ENCODE results near the gene HABP4. TPM values are rescaled to one million over a fixed set of nuclear protein-coding genes. Genes with fewer than 3 reads are reported as not detected.

The HABP4 gene
- total RNA-seq, 1 experiment from 2014 or later: 9.8 TPM

DNA sequence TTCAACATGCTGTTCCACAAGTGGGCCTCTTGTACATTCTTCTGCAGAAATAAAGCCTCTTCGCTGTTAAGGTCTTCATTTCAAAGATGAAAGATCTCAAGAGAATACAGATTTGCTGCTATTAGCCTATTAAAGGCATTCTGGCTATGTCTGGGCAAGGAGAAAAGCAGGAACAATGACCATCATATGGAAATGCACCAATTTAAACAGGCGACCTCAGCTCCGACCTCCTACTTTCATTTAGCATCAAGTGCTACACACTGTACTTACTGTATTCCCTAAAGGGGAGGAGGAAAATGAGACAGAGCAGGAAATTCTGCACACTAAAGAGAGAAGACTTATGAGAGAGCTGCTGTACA, 64.8 kb downstream of the HABP4 start (continued):
- TF ChIP-seq ATF6 (CRISPR knock-in tag; IDR thresholded peaks at IDR 0.05) (no peak), HMGA2 (CRISPR knock-in tag; IDR thresholded peaks at IDR 0.05) (no peak), NR3C1 (CRISPR knock-in tag; conservative IDR thresholded peaks at IDR 0.05; ENCODE audit: low read depth) (no peak), FOXK1 (CRISPR knock-in tag; IDR thresholded peaks at IDR 0.05) (no peak), GABPB1 (CRISPR knock-in tag; IDR thresholded peaks at IDR 0.05) (no peak), OVOL2 (CRISPR knock-in tag; IDR thresholded peaks at IDR 0.05; ENCODE audit: borderline replicate concordance) (no peak), ZNF138 (CRISPR knock-in tag; conservative IDR thresholded peaks at IDR 0.05) (no peak), SOX15 (CRISPR knock-in tag; IDR thresholded peaks at IDR 0.05) (no peak)
- TF ChIP-seq, protein P1, sequence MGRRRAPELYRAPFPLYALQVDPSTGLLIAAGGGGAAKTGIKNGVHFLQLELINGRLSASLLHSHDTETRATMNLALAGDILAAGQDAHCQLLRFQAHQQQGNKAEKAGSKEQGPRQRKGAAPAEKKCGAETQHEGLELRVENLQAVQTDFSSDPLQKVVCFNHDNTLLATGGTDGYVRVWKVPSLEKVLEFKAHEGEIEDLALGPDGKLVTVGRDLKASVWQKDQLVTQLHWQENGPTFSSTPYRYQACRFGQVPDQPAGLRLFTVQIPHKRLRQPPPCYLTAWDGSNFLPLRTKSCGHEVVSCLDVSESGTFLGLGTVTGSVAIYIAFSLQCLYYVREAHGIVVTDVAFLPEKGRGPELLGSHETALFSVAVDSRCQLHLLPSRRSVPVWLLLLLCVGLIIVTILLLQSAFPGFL (CRISPR knock-in tag; IDR thresholded peaks at IDR 0.05; ENCODE audit: borderline replicate concordance): no peak
- TF ChIP-seq, protein P2, sequence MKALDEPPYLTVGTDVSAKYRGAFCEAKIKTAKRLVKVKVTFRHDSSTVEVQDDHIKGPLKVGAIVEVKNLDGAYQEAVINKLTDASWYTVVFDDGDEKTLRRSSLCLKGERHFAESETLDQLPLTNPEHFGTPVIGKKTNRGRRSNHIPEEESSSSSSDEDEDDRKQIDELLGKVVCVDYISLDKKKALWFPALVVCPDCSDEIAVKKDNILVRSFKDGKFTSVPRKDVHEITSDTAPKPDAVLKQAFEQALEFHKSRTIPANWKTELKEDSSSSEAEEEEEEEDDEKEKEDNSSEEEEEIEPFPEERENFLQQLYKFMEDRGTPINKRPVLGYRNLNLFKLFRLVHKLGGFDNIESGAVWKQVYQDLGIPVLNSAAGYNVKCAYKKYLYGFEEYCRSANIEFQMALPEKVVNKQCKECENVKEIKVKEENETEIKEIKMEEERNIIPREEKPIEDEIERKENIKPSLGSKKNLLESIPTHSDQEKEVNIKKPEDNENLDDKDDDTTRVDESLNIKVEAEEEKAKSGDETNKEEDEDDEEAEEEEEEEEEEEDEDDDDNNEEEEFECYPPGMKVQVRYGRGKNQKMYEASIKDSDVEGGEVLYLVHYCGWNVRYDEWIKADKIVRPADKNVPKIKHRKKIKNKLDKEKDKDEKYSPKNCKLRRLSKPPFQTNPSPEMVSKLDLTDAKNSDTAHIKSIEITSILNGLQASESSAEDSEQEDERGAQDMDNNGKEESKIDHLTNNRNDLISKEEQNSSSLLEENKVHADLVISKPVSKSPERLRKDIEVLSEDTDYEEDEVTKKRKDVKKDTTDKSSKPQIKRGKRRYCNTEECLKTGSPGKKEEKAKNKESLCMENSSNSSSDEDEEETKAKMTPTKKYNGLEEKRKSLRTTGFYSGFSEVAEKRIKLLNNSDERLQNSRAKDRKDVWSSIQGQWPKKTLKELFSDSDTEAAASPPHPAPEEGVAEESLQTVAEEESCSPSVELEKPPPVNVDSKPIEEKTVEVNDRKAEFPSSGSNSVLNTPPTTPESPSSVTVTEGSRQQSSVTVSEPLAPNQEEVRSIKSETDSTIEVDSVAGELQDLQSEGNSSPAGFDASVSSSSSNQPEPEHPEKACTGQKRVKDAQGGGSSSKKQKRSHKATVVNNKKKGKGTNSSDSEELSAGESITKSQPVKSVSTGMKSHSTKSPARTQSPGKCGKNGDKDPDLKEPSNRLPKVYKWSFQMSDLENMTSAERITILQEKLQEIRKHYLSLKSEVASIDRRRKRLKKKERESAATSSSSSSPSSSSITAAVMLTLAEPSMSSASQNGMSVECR (CRISPR knock-in tag; IDR thresholded peaks at IDR 0.05; ENCODE audit: borderline replicate concordance): no peak
- TF ChIP-seq, protein P3, sequence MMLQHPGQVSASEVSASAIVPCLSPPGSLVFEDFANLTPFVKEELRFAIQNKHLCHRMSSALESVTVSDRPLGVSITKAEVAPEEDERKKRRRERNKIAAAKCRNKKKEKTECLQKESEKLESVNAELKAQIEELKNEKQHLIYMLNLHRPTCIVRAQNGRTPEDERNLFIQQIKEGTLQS (CRISPR knock-in tag; conservative IDR thresholded peaks at IDR 0.05): no peak

- Mint-ChIP-seq H3K4me3 (no peak overlapping the region), H3K27ac (0 out of 2 replicates have a peak overlapping the region, but pooled peaks have one; percentile 35), H3K27me3 (ENCODE audit: low read depth) (no peaks in the 10 kb centered on the region), H3K4me1 (no peaks in the 10 kb centered on the region), H3K9me3 (no peaks in the 10 kb centered on the region; the same call in 1 of the 2 replicates), H3K36me3 (peaks cover 47% of the 10 kb centered on the region)
- DNase-seq (ENCODE audit: low spot score) (no peak), ATAC-seq (no peak)
- ChIA-PET CTCF (no interaction called here), POLR2A (no interaction called here)
- TF ChIP-seq RORB (CRISPR knock-in tag; IDR thresholded peaks at IDR 0.05): no peak
- TF ChIP-seq ETV6 (CRISPR knock-in tag; IDR thresholded peaks at IDR 0.05): no peak
- TF ChIP-seq, protein P4, sequence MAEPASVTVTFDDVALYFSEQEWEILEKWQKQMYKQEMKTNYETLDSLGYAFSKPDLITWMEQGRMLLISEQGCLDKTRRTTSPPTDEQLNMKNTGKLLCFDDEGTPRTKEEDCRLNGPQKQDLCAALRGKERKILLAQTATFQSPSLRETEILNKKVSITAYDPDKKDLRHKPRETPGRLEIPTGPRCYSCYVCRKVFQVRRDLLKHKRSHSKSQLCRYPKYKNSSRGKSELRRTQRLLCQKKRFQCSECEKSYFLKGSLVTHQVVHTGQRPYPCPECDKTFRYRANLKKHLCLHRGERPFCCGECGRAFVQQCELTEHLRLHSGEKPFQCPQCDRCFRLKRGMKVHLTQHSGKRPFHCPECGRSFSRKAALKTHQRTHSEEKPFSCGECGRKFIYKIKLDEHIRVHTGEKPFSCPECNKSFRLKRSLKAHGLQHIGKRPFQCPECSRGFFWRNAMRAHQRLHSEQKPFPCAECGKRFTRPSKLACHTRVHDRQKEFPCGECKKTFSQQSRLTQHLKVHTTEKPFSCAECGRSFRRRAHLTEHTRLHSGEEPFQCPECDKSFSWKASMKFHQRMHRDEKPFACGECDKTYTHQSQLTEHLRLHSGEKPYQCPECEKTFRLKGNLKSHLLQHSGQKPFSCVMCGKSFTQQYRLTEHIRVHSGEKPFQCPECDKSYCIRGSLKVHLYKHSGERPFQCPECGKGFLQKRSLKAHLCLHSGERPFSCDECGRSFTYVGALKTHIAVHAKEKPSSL (CRISPR knock-in tag; conservative IDR thresholded peaks at IDR 0.05): no peak
- TF ChIP-seq FOXK1 (CRISPR knock-in tag; IDR thresholded peaks at IDR 0.05): no peak
- no peak for TF ChIP-seq ZNF416 (CRISPR knock-in tag; IDR thresholded peaks at IDR 0.05)
- no peak for TF ChIP-seq ERG (CRISPR knock-in tag; IDR thresholded peaks at IDR 0.05)
- no peak for TF ChIP-seq NR1H2 (CRISPR knock-in tag; IDR thresholded peaks at IDR 0.05)
- no peak for TF ChIP-seq USF2 (CRISPR knock-in tag; IDR thresholded peaks at IDR 0.05)
- TF ChIP-seq ZBTB43 (CRISPR knock-in tag; IDR thresholded peaks at IDR 0.05): no peak
- no peak for TF ChIP-seq ESRRA (CRISPR knock-in tag; IDR thresholded peaks at IDR 0.05; ENCODE audit: borderline replicate concordance)
Measured at GRCh38 chr9:96515621-96516470, 65.9 kb downstream of the HABP4 start.
